G401 (cell line): Measurements from ENCODE around the gene LPO. TPM values are rescaled to one million over a fixed set of nuclear protein-coding genes. Genes with fewer than 3 reads are reported as not detected.

Source experiments
- DNase-seq: peaks from one replicate; pipeline ENCODE4 v3.0.0-alpha.2; 2015; ENCODE audit warnings: low spot score
- in situ Hi-C: cut with HindIII; loops from 2 replicates; pipeline ENCODE4 v1.10.0; 2016; ENCODE audit warnings: low sequenced_read_pairs, mixed read lengths
- total RNA-seq: library from RNA; depleted of rRNA; stranded (reverse); fragments of >200 nt; shearing (Covaris generic); gene quantifications from 2 replicates; pipeline ENCODE4 v1.2.3, GENCODE V29; 2014

Gene LPO
- total RNA-seq, 1 experiment from 2014 or later: not detected

GRCh38 chr17:58289869-58290268 lies 51.5 kb downstream of the LPO start:
- in situ Hi-C loops: no loop called here
- no peak for DNase-seq

GRCh38 chr17:58291246-58291645 lies 52.9 kb downstream of the LPO start:
- in situ Hi-C loops: no loop called here
- DNase-seq: no peak

GRCh38 chr17:58294034-58294433 lies 55.6 kb downstream of the LPO start:
- no peak for DNase-seq
- in situ Hi-C loops: no loop called here

- in situ Hi-C loops: no loop called here
- DNase-seq: no peak
Observed at GRCh38 chr17:58300336-58300735, 62.0 kb downstream of the LPO start.

- in situ Hi-C loops: no loop called here
Observed at GRCh38 chr17:58301504-58302150, 63.2 kb downstream of the LPO start.

GRCh38 chr17:58302171-58302918 lies 64.0 kb downstream of the LPO start:
- no peak for DNase-seq
- in situ Hi-C loops: no loop called here

More at GRCh38 chr17:58301504-58302150, 63.2 kb downstream of the LPO start:
- no peak for DNase-seq

- in situ Hi-C loops: no loop called here
- DNase-seq: no peak
Observed at GRCh38 chr17:58302919-58303585, 64.7 kb downstream of the LPO start.

GRCh38 chr17:58303971-58304749 lies 65.8 kb downstream of the LPO start:
- peak; percentile 36 for DNase-seq
- in situ Hi-C loops: no loop called here

GRCh38 chr17:58304750-58305486 lies 66.5 kb downstream of the LPO start:
- no peak for DNase-seq
- in situ Hi-C loops: no loop called here

- no peak for DNase-seq
- in situ Hi-C loops: no loop called here
Observed at GRCh38 chr17:58305626-58306025, 67.2 kb downstream of the LPO start.

- in situ Hi-C loops: no loop called here
- DNase-seq: no peak
Observed at GRCh38 chr17:58306131-58306951, 68.0 kb downstream of the LPO start.

- no peak for DNase-seq
- in situ Hi-C loops: no loop called here
Observed at GRCh38 chr17:58307468-58308172, 69.2 kb downstream of the LPO start.

- DNase-seq: no peak
- in situ Hi-C loops: no loop called here
Observed at GRCh38 chr17:58308173-58308984, 70.0 kb downstream of the LPO start.

- no peak for DNase-seq
- in situ Hi-C loops: no loop called here
Observed at GRCh38 chr17:58308985-58309917, 70.9 kb downstream of the LPO start.

- DNase-seq: no peak
- in situ Hi-C loops: no loop called here
Observed at GRCh38 chr17:58309918-58310259, 71.5 kb downstream of the LPO start.
